Prostate gland (tissue), 2 donors: ENCODE data around the gene PC.

Experiments
- POLR2AphosphoS5 ChIP-seq: sonication (generic); formaldehyde crosslinking; IDR thresholded peaks from one replicate; pipeline ENCODE4 v1.6.1; 2017; ENCODE audit warnings: antibody characterized with exemption
- TF ChIP-seq, protein P1 (sequence below), 4 experiments: fragments of 200-600 bp in 2 of 4; fragments of 450-650 bp in 2 of 4; sonication (generic) in 2 of 4; IDR thresholded peaks; 1 replicate in 3 of 4; 2 replicates in 1 of 4; pipeline ENCODE4 v1.5.1; 2016 to 2019; ENCODE audit warnings: antibody characterized with exemption in 4 of 4, mild to moderate bottlenecking in 2 of 4, moderate library complexity in 2 of 4

- TF ChIP-seq, protein P1, sequence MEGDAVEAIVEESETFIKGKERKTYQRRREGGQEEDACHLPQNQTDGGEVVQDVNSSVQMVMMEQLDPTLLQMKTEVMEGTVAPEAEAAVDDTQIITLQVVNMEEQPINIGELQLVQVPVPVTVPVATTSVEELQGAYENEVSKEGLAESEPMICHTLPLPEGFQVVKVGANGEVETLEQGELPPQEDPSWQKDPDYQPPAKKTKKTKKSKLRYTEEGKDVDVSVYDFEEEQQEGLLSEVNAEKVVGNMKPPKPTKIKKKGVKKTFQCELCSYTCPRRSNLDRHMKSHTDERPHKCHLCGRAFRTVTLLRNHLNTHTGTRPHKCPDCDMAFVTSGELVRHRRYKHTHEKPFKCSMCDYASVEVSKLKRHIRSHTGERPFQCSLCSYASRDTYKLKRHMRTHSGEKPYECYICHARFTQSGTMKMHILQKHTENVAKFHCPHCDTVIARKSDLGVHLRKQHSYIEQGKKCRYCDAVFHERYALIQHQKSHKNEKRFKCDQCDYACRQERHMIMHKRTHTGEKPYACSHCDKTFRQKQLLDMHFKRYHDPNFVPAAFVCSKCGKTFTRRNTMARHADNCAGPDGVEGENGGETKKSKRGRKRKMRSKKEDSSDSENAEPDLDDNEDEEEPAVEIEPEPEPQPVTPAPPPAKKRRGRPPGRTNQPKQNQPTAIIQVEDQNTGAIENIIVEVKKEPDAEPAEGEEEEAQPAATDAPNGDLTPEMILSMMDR (IDR thresholded peaks at IDR 0.05) = no peak
- no peak for TF ChIP-seq POLR2AphosphoS5
Observed at GRCh38 chr11:66861774-66862558, 96.2 kb downstream of the PC start.
